Mononuclear cell (primary cell): Measurements from ENCODE around the gene RAG2. TPM values are rescaled to one million over a fixed set of nuclear protein-coding genes. Genes with fewer than 3 reads are reported as not detected.

ENCODE experiments used
- H3K27me3 ChIP-seq: 2 replicates; pipeline ENCODE4 v1.6.0; 2011; ENCODE audit warnings: low read length, control low read depth; ENCODE audit not compliant: insufficient read depth
- H3K4me1 ChIP-seq: 2 replicates; pipeline ENCODE4 v1.5.1; 2011; ENCODE audit warnings: mild to moderate bottlenecking, low read length, control low read depth; ENCODE audit not compliant: insufficient read depth
- H3K4me3 ChIP-seq: 2 replicates; pipeline ENCODE4 v1.5.1; 2011; ENCODE audit warnings: mild to moderate bottlenecking, low read length, moderate library complexity
- H3K9me3 ChIP-seq: 2 replicates; pipeline ENCODE4 v1.5.1; 2011; ENCODE audit warnings: low read depth, mild to moderate bottlenecking, control low read depth, low read length
- total RNA-seq: library from RNA; depleted of rRNA; stranded (reverse); fragments of >200 nt; gene quantifications from one replicate; pipeline ENCODE4 v1.2.3, GENCODE V29; 2012

RAG2 gene
- not detected for total RNA-seq

DNA sequence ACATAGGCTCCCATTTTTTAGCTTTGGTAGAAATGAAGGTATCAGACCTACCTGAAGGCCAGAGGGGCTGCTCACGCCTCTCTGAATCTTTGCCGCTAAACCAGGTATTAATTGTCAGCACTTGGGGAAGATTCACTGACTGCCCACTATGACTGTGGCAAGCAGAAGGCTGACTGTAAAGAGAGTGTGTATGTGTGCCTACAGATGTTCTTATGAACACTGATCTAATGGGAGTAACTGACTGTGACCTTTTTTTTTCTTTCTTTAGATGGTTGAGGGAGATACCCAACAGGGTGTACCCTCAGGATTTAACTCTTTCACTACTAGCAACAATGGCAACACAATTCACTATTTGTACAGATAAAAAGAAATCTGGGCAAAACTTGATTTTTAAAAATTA, at the start of gene RAG2:
Gene RAG2 (minus strand): TSS at position 186 of the 400 bp plus-strand sequence. CDS start 4,068 bp downstream, outside the sequence.
- Histone ChIP-seq H3K4me3 (no peak within 1 kb of the TSS), H3K9me3 (no peaks in the 10 kb centered on the region), H3K4me1 (peaks cover 11% of the 10 kb centered on the region), H3K27me3 (peaks cover 10% of the 10 kb centered on the region)

DNA sequence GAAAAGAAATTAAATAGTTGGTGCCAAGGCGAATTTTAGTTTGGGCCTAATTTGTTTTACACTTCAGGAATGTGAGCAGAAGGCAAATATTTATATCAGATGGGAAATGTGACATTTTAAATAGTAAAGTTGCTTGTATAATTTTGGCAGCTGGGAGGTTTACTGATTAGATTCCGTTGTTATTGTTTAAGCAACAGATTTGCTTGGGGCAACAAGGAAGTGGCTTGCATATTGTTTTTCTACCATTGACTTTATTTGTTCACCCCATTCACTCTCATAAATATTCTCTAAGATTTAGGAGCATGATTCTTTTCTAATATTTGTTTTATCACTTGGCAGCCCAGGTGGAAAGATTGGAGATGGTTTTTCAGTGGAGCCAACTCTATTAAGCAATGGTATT, 40.5 kb upstream of the RAG2 start:
- no peaks in the 10 kb centered on the region for H3K9me3 ChIP-seq
- H3K4me1 ChIP-seq = no peaks in the 10 kb centered on the region
- H3K4me3 ChIP-seq = no peak overlapping the region
- no peaks in the 10 kb centered on the region for H3K27me3 ChIP-seq

DNA sequence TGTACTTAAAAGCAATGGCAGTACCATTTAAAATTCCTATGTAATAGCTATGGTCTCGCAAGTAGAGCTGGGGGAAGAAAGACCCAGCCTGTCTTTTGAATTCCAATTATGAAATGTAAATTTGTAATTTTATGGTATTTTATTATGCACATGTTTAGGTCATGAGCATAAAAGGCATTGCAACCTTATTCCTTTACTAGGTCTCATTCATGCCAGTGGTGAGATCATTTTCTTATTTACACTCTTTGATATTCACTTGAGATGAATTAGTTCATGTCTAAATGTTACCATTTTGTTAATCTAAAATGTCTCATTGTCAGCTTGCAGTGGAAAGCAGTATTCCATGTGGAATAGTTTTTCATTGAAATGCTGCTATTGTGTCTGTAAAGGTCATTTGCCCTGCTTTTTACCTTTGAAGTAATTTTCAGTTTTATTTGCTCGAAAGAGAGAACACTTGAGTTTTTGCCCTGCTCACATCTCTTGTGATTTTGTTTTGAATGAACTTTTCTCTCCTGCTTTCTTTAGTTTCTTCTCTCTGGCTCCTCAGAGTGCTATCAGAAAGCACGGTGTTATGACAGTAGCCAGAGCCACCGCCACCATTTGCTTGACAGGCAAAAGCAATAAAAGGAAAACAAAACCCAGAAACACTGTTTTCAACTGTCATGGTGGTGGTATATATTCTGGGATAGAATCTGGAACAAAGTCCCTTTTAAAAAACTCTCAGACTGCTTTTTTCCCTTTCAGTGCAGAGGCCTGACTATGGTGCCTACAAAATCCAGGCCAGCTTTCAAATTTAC, 37.2 kb upstream of the RAG2 start:
- H3K27me3 ChIP-seq = no peaks in the 10 kb centered on the region

DNA sequence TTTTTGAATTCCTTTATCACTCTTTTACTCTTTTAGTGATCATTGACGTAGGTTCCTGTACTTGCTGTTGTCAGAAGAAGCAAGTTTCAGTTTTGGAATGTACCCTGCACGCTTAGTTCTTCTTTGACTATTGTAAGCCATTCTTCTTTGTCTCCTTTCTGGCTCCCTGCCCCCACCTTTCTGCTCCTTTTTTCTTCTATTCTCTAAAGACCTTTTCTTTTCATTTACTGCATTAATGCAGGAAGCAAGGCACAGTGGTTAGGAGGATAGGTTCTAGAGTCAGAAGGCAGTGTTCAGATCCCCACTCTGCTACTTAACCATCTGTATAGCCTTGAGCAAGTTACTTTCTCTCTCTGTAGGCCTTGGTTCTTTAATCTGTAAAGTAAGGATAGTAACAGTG, 33.7 kb upstream of the RAG2 start:
- H3K4me3 ChIP-seq = no peak overlapping the region
- no peaks in the 10 kb centered on the region for H3K4me1 ChIP-seq
- no peaks in the 10 kb centered on the region for H3K27me3 ChIP-seq
- no peaks in the 10 kb centered on the region for H3K9me3 ChIP-seq

More for the DNA sequence above, 37.2 kb upstream of the RAG2 start:
- Histone ChIP-seq H3K9me3 (no peaks in the 10 kb centered on the region), H3K4me1 (no peaks in the 10 kb centered on the region), H3K4me3 (no peak overlapping the region)

DNA sequence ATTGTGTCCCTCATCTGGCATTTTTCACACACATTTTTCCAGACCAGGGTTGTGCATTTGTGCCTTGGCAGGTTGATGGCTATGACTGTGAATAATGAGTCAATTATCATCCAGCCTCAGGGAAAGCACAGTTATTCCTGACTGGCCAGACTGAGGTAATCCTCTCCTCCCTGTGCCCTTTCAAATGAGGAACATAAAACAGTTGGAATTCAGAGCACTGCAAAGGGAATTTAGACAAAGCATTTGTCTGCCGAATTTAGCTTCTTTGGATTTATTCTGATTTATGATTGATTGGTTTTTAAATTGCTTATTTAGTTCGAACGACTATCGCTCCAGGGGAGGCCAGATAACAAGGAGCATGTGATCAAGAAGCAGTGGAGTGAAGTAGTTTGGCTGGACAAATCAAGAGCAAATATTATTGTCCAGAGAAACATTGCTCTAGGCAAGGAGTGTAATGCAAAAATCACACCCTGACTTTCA, 30.8 kb upstream of the RAG2 start:
- Histone ChIP-seq H3K4me1 (no peaks in the 10 kb centered on the region), H3K27me3 (no peaks in the 10 kb centered on the region), H3K9me3 (no peaks in the 10 kb centered on the region), H3K4me3 (no peak overlapping the region)

DNA sequence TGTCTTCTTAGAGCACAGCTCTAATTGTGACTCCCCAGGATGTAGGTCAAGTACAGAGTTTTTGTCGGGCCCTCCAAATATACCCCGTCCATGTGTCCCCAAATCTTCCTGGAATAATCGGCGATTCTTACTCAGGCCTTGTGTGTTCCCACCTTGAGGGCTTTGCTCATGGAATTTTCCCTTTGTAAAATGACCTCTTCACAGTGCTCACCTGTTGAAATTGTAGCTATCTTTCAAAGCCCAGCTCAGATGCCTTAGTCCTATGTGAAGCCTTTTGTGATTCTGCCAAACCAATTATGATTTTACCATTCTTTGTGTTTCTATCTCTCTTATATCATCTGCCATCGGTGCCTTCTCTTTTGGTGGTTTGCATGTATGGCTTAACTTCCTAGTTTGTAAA, 30.1 kb upstream of the RAG2 start:
- H3K4me3 ChIP-seq = no peak overlapping the region
- no peaks in the 10 kb centered on the region for H3K4me1 ChIP-seq
- H3K27me3 ChIP-seq = no peaks in the 10 kb centered on the region
- no peaks in the 10 kb centered on the region for H3K9me3 ChIP-seq

DNA sequence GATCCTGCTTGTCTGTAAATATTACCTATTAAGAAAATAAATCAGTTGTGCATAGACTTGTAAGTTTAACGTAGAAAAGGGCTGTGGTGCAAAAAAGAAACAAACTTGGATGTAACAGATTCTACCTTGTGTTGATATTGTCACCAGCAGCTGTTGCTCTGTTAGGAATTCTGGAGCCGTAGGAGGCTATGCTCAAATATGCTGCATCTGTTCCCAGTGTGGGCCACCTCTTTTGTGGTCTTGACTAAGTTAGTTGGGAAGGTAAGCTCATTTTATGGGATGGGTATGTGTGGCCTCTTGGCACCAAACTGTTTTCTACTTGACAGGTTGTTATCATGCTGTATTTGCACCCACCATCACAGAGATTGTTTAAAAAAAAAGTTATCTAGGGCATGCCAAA, 29.4 kb upstream of the RAG2 start:
- Histone ChIP-seq H3K4me1 (no peaks in the 10 kb centered on the region), H3K4me3 (no peak overlapping the region), H3K27me3 (no peaks in the 10 kb centered on the region), H3K9me3 (no peaks in the 10 kb centered on the region)

DNA sequence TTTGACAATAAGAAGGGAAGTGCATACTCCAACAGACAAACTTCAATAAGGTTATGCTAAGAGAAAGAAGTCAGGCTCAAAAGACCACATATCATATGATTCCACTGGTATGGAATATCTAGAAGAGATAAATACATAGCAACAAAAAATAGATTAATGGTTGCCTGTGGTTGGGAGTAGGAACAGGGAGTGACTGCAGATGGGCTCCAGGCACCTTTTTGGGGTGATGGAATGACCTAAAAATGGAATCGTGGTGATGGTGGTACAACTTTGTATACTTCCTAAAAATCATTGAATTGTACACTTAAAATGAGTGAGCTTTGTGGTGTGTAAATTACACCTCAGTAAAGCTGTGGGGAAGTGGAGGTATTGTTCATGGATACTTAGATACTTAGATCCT, 29.0 kb upstream of the RAG2 start:
- no peak overlapping the region for H3K4me3 ChIP-seq
- no peaks in the 10 kb centered on the region for H3K9me3 ChIP-seq
- H3K27me3 ChIP-seq = no peaks in the 10 kb centered on the region
- H3K4me1 ChIP-seq = no peaks in the 10 kb centered on the region

DNA sequence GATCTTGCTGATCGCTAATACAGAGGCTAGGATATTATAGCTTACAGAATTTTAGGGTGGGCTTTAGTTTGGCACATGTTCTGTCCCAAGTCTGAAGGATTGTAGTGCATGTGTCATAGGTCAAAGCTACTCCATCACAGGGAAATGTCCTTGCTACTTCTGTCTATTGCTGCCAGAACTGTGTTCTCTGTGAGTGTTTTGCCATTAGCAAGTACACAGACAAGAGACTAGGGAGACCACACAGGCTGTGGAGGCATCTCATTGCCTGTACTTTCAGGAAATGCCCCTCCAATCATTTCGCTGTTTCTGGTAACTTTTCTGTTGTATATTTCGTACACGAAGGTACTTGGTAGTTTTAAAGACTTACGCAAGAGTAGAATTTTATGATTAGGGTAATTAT, 25.5 kb upstream of the RAG2 start:
- H3K4me3 ChIP-seq = no peak overlapping the region
- H3K27me3 ChIP-seq = peaks cover 2% of the 10 kb centered on the region
- H3K4me1 ChIP-seq = no peaks in the 10 kb centered on the region
- no peaks in the 10 kb centered on the region for H3K9me3 ChIP-seq

DNA sequence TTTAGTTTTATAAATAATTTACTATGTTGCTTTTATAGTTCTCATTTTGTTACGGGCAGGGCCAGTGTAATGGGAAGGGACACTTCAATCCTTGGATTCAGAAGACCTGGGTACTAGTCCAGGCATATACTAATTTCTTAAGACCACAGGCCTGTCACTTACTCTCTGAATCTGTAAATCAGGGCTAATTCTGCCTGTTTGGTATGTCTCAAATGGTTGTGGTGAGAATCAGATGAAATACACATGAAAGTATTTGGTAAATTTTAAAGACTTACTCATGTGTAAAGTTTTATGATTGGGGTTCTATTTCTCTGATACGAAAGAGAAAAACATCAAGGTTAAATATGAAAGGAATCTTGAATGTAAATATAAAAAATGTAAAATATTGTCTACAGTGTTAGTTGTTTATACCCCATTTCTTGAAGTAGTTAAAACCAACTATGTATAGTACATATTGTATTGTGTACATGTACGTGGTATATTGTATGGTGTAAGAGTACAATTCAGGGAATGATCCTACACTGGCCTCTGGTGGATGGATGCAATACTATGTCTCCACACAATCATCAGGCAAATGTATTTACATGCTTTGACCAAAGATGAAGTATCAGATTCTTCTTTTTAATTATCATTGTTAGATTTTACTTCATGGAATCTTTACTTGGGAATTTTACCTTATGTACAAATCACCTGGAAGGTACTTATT, 24.5 kb upstream of the RAG2 start:
- H3K27me3 ChIP-seq = peaks cover 7% of the 10 kb centered on the region
- no peaks in the 10 kb centered on the region for H3K4me1 ChIP-seq
- H3K9me3 ChIP-seq = no peaks in the 10 kb centered on the region
- no peak overlapping the region for H3K4me3 ChIP-seq

DNA sequence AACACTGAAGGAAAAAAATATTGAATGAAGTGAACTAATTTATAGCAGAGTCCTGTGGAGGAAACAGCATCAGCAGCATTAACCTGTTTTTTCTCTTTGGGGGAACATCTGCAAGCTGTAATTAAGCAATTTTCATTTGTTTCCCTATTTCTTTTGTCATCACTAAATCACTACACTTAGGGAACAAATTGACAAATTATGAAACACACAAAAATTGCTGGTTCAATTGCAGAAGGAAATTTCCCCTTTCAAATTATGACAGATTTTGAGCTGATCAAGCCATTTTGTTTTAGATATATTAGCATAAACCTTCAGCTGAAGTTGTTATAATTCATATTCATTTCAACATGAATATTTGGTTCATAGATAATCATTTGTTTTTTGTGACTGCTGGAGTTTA, 22.2 kb upstream of the RAG2 start:
- Histone ChIP-seq H3K27me3 (peaks cover 9% of the 10 kb centered on the region), H3K9me3 (no peaks in the 10 kb centered on the region), H3K4me3 (no peak overlapping the region), H3K4me1 (no peaks in the 10 kb centered on the region)

DNA sequence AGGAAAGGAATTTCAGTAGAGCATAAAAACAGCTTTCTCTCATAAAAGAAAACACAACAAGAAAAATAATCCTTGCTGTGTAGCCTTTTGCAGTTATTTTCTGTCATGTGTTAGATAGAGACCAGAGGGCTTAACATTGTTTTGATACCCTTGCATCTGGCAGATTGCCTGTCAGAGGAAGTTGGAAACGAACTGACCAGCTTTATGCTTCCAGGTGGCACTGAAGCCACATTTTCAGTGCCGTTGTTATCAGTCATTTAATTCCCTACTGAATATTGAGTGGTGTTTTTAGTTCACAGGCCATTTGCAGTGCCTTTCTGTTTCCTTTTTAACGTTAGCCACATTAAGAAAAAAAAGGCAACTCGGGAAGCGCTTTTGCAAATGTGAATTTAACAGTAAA, 21.5 kb upstream of the RAG2 start:
- H3K4me1 ChIP-seq = no peaks in the 10 kb centered on the region
- H3K4me3 ChIP-seq = no peak overlapping the region
- H3K9me3 ChIP-seq = no peaks in the 10 kb centered on the region
- peaks cover 9% of the 10 kb centered on the region for H3K27me3 ChIP-seq

DNA sequence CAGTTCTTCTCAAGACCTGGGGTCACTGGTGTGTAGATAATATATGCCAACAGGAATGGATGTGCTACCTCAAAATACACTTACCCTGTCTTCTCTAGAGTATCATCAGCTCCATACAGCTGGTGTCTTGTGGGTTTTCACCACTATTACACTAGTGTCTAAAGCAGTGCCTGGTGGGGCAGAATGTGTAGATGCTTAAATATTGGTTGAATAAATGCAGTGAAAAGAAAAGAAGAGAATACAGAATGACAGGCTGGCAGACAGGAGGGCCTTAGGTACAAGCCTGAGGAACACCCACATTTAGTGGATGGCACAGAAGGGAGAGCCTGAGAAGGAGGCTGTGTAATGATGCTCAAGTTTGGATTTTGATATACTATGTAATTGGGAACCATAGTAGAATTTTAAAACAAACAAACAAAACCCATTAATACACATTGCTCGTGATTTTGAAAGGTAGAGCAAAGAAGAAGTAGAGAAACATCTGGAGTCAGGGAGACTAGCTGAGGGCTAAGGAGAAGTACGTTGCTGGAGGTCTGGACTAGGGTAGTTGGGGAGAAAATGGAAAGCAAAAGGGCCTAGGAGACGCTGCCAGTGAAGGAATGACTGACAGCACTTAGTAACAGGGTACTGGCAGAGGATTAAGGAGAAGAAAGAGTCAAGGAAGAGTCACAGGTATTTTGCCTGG, 20.5 kb upstream of the RAG2 start:
- peaks cover 9% of the 10 kb centered on the region for H3K27me3 ChIP-seq
- H3K4me1 ChIP-seq = no peaks in the 10 kb centered on the region
- no peak overlapping the region for H3K4me3 ChIP-seq
- H3K9me3 ChIP-seq = no peaks in the 10 kb centered on the region

DNA sequence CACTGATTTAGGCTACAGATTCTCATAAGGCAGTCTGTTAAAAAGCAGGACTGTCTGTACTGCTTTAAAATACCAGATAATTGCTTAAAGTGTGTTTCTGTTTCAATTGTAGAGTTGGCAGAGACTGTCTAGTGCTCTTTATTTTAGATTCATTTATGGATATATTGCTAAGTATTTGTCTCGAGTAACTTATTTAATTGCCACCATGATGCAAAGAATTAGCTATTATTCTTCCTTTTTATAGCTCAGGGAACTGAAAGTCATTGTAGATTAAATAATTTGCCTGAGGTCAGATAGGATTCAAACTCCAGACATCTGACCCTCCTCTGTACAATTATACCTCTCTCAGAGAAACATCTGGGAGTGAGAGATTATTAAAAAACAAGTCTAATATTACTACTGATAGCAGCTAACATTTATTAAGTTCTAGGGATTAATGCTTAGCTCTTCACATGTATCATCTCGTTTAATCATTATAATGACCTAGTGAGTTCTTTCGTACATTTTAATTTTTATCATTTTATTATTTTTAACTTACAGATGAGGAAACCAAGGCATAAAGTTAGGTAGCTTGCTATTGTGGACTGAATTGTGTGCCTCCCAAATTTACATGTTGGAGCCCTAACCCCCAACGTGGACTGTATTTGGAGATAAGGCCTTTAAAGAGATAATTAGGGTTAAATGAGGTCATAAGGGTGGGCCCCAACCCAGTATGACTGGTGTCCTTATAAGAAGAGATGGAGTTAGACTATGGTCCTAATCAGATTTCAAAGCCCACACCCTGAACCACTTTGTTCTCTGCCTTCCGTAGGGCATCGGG, 19.7 kb upstream of the RAG2 start:
- no peak overlapping the region for H3K4me3 ChIP-seq
- no peaks in the 10 kb centered on the region for H3K4me1 ChIP-seq
- peaks cover 9% of the 10 kb centered on the region for H3K27me3 ChIP-seq

More for the DNA sequence above, 19.7 kb upstream of the RAG2 start:
- H3K9me3 ChIP-seq = no peaks in the 10 kb centered on the region
